Stimulated activated CD4-positive, alpha-beta T cell treated with anti-CD3 and anti-CD28 coated beads, Interleukin-2, amount 100 ng/mL, for 48 hours (primary cell): Measurements from ENCODE around the gene SLC37A4.
"Not testable (repeated sequence)": the region's sequence is repeated elsewhere in the genome, so short reads cannot be mapped to it uniquely, and the experiment has no call there.

Experiments
- DNase-seq, 2 donors: peaks; one replicate each; pipeline ENCODE4 v3.0.0-alpha.2; 2020

The SLC37A4 gene

GRCh38 chr11:119016216-119017009, 14.3 kb downstream of the SLC37A4 start:
- DNase-seq = no peak

DNA sequence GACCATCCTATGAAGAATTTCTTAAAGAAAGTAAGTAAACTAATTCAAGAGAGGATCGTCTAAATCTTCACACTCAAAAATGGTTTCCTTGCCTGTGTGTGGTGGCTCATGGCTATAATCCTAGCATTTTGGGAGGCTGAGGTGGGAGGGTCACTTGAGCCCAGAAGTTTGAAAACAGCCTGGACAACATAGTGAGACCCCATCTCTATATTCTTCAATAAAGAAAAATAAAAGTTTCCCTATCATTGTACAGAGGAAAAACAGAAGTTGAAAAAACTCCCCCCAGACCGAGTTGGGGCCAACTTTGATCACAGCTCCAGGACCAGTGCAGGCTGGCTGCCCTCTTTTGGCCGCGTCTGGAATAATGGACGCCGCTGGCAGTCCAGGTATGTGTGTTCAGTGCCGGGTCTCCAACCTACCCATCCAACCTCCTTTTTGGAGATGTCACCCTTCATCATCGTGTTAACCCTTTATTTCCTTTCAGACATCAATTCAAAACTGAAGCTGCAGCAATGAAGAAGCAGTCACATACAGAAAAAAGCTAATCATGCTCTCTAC, 15.5 kb downstream of the SLC37A4 start:
- DNase-seq = no peak

DNA sequence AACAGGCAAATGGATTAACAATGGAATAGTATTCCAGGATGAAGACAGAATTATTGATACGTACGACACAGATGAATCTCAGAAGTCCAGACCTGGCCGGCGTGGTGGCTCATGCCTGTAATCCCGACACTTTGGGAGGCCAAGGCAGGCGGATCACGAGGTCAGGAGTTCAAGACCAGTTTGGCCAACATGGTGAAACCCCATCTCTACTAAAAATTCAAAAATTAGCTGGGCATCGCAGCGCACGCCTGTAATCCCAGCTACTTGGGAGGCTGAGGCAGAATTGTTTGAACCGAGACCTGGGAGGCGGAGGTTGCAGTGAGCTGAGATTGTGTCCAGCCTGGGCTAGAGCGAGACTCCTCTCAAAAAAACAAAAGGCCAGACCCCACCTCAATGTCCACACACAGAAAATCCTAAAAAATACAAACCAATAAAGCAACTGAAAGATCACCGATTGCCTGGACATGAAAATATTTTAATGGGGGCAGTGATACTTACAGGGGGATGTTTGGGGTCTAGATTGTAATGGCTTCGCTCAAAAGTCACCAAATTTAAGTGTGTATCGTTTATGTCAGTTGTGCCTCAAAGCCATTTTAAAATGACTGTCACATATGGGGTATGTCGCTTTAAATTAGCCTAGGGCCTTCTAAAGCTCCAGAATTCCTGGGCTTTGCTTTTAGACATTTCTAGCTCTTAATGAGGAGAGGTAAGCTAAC, 16.3 kb downstream of the SLC37A4 start:
- no peak for DNase-seq

- no peak for DNase-seq
Measured at GRCh38 chr11:119012629-119013170, 18.0 kb downstream of the SLC37A4 start.

- DNase-seq = no peak
Measured at GRCh38 chr11:119011476-119012053, 19.1 kb downstream of the SLC37A4 start.

DNA sequence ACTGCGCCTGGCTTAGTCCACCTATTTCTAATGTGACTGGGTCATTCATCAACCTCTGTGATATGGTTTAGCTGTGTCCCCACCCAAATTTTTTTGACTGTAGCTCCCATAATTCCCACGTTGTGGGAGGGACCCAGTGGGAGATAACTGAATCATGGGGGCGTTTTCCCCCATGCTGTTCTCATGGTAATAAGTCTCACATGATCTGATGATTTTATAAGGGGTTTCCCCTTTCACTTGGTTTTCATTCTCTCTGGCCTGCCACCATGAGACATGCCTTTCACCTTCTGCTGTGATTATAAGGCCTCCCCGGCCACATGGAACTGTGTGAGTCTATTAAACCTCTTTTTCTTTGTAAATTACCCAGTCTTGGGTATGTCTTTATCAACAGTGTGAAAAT, 24.0 kb downstream of the SLC37A4 start:
- no peak for DNase-seq

DNA sequence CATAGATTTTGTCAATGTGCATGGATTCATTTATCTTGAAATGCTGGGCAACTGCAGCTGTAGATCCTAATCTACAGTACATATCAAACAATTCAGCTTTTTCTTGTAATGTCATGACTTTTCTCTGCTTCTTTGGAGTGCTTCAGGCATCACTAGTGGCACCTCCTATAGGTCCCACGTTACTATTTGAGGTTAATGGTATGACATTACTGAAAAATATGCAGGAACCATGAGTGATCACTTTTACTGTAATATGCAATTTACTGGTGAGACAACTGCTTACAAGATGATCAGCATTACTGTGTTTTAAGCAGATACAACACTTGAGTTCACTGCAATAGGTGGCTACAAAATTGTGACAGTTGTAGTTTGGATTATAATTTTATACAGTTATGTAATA, 29.8 kb downstream of the SLC37A4 start:
- no peak for DNase-seq

- DNase-seq = no peak
Measured at GRCh38 chr11:118998822-118999221, 31.9 kb downstream of the SLC37A4 start.

GRCh38 chr11:118998388-118998717, 32.3 kb downstream of the SLC37A4 start:
- no peak for DNase-seq

DNA sequence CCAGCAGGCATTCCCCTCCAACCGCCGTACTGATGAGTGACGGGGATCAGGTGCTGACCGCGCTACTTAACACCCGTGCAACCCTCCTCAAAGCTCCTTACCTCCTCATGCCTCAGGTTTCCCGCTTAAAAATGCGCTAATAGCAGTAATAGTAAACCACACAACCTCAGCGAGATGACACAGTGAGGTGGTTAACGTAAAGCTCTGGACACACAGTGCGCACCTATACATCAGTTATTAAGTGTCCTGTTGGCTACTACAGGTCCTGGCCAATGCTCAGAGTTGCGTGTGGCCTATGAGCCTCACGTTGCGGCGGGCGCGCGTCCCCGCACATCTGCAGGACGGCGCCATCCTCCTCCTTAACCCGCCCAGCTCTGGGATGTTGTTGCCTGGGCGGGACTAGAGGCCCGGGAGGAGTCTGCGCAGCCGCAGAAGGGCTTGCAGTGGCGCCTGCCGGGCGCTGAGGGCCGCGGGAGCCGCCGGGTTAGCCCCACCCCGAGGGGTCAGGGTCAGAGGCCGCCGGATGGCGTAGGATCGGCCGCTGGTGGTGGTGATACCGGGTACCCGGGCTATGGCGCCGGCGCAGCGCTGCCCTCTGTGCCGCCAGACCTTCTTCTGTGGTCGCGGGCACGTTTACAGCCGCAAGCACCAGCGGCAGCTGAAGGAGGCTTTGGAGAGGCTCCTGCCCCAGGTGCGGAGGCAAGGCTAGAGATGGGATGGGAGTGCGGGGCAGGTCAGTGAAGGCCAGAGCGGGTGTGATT, 32.9 kb downstream of the SLC37A4 start, which contains the start of gene CENATAC:
TSS of gene CENATAC (plus strand) at position 512 of the 761 bp plus-strand sequence. CDS start at position 572, 60 bp downstream.
- DNase-seq = peak; percentile 93 to 94

DNA sequence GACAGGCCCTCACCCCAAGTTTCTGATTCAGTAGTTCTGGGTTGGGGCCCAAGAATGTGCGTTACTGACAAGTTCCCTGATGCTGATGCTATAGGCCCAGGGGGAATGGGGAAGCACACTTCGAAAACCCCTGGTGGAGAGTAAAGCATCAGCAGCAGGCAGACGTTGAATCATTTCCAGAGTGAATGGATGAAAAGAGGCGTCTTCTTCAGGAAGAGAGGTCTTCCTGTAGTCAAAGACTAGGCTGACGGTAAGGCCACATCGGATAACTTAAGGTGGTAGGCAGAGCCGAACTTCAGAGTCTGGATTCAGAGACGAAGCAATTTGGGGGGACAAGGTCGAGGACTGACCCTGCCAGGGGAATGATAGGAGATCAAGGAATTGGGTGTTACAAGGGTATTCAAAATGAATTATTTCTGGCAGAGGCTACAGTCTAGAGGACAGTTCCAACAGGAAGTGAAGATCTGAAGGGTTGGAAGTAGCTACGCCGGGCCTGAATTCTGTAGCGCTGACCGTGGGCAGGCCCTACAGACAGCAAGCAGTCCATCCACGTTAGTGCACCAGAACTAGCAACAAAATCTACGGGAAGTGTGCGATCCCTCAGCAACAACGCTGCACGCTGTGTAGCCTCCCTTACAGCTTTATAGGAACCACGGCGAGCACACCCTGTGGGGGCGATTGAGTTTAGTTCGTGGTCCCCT, 33.6 kb downstream of the SLC37A4 start:
- peak in 1 of 2 donors; percentile 30 for DNase-seq

GRCh38 chr11:118991486-118992038, 39.1 kb downstream of the SLC37A4 start:
- not testable (repeated sequence) for DNase-seq

DNA sequence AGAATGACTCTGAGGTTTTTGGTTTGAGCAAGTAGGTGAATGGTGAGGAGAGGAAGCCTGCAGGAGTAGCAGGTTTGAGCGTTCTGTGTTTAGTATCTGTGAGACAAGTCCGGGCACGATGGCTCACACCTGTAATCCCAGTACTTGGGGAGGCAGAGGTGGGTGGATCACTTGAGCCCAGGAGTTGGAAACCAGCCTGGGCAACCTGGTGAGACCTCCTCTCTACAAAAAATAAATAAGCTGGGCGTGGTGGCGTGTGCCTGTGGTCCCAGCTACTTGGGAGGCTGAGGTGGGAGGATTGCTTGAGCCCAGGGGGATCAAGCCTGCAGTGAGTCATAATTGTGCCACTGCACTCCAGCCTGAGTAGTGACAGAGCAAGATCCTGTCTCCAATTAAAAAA, 42.4 kb downstream of the SLC37A4 start:
- DNase-seq = no peak

- DNase-seq = no peak
Measured at GRCh38 chr11:118984825-118985224, 45.9 kb downstream of the SLC37A4 start.

- DNase-seq = not testable (repeated sequence)
Measured at GRCh38 chr11:118984337-118984736, 46.3 kb downstream of the SLC37A4 start.

- no peak for DNase-seq
Measured at GRCh38 chr11:118980191-118980881, 50.3 kb downstream of the SLC37A4 start.

DNA sequence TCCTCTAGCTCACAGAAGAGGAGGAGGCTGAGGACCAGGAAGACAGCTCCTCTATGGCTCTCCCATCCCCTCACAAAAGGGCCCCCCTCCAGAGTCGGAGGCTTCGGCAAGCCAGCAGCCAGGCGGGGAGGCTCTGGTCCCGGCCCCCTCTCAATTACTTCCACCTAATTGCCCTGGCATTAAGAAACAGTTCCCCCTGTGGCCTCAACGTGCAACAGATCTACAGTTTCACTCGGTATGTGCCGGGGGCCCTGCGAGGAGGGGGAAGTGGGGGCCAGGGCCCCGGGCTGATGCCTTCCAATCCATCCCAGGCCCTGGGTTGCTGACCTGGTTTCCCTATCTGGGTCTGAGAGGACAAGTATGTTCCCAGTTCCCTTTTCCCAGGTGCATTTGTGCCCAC, 51.2 kb downstream of the SLC37A4 start:
- DNase-seq = no peak

- DNase-seq = no peak
Measured at GRCh38 chr11:118975771-118976709, 54.6 kb downstream of the SLC37A4 start.
